ENCODE data around the gene NSUN2.
"Not testable (repeated sequence)": the region's sequence is repeated elsewhere in the genome, so short reads cannot be mapped to it uniquely, and the experiment has no call there.

Gene NSUN2

GRCh38 chr5:6583049-6583880 lies 49.6 kb downstream of the NSUN2 start:
- no peak for DNase-seq (ENCODE audit: low read depth in 2 of 3, low spot score in 2 of 3)

- DNase-seq (ENCODE audit: low read depth in 2 of 3, low spot score in 2 of 3), result no peak
These were observed 50.3 kb downstream of the NSUN2 start for GRCh38 chr5:6582507-6583048.

- no peak for DNase-seq (ENCODE audit: low read depth in 2 of 3, low spot score in 2 of 3)
These were observed 51.1 kb downstream of the NSUN2 start for GRCh38 chr5:6581559-6582426.

GRCh38 chr5:6581090-6581489 lies 51.8 kb downstream of the NSUN2 start:
- DNase-seq (ENCODE audit: low read depth in 2 of 3, low spot score in 2 of 3), result no peak

- no peak for DNase-seq (ENCODE audit: low read depth in 2 of 3, low spot score in 2 of 3)
These were observed 53.3 kb downstream of the NSUN2 start for GRCh38 chr5:6579535-6579934.

GRCh38 chr5:6578676-6579343 lies 54.0 kb downstream of the NSUN2 start:
- no peak for DNase-seq (ENCODE audit: low read depth in 2 of 3, low spot score in 2 of 3)

GRCh38 chr5:6576861-6577501 lies 55.9 kb downstream of the NSUN2 start:
- DNase-seq (ENCODE audit: low read depth in 2 of 3, low spot score in 2 of 3), result no peak

- DNase-seq (ENCODE audit: low read depth in 2 of 3, low spot score in 2 of 3), result no peak
These were observed 58.2 kb downstream of the NSUN2 start for GRCh38 chr5:6574537-6575245.

- DNase-seq (ENCODE audit: low read depth in 2 of 3, low spot score in 2 of 3), result no peak
These were observed 58.7 kb downstream of the NSUN2 start for GRCh38 chr5:6574111-6574510.

- DNase-seq (ENCODE audit: low read depth in 2 of 3, low spot score in 2 of 3), result no peak
These were observed 59.2 kb downstream of the NSUN2 start for GRCh38 chr5:6573651-6574101.

GRCh38 chr5:6572825-6573380 lies 59.9 kb downstream of the NSUN2 start:
- no peak for DNase-seq (ENCODE audit: low read depth in 2 of 3, low spot score in 2 of 3)

- DNase-seq (ENCODE audit: low read depth in 2 of 3, low spot score in 2 of 3), result no peak
These were observed 60.6 kb downstream of the NSUN2 start for GRCh38 chr5:6572086-6572824.

- DNase-seq (ENCODE audit: low read depth in 2 of 3, low spot score in 2 of 3), result not testable (repeated sequence)
These were observed 61.2 kb downstream of the NSUN2 start for GRCh38 chr5:6571607-6572006.

GRCh38 chr5:6570530-6570929 lies 62.3 kb downstream of the NSUN2 start:
- DNase-seq (ENCODE audit: low read depth in 2 of 3, low spot score in 2 of 3), result no peak

GRCh38 chr5:6568889-6569288 lies 64.0 kb downstream of the NSUN2 start:
- DNase-seq (ENCODE audit: low read depth in 2 of 3, low spot score in 2 of 3), result no peak

GRCh38 chr5:6568383-6568782 lies 64.5 kb downstream of the NSUN2 start:
- DNase-seq (ENCODE audit: low read depth in 2 of 3, low spot score in 2 of 3), result no peak

GRCh38 chr5:6567835-6568234 lies 65.0 kb downstream of the NSUN2 start:
- DNase-seq (ENCODE audit: low read depth in 2 of 3, low spot score in 2 of 3), result no peak

GRCh38 chr5:6567068-6567467 lies 65.8 kb downstream of the NSUN2 start:
- DNase-seq (ENCODE audit: low read depth in 2 of 3, low spot score in 2 of 3), result no peak

GRCh38 chr5:6565492-6565891 lies 67.4 kb downstream of the NSUN2 start:
- DNase-seq (ENCODE audit: low read depth in 2 of 3, low spot score in 2 of 3), result no peak

Data from activated CD8-positive, alpha-beta memory T cell treated with anti-CD3 and anti-CD28 coated beads for 48 hours (primary cell).